ENCODE results near the gene ACP4.
"Not testable (repeated sequence)": the region's sequence is repeated elsewhere in the genome, so short reads cannot be mapped to it uniquely, and the experiment has no call there.

ACP4 gene, protein sequence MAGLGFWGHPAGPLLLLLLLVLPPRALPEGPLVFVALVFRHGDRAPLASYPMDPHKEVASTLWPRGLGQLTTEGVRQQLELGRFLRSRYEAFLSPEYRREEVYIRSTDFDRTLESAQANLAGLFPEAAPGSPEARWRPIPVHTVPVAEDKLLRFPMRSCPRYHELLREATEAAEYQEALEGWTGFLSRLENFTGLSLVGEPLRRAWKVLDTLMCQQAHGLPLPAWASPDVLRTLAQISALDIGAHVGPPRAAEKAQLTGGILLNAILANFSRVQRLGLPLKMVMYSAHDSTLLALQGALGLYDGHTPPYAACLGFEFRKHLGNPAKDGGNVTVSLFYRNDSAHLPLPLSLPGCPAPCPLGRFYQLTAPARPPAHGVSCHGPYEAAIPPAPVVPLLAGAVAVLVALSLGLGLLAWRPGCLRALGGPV

DNA sequence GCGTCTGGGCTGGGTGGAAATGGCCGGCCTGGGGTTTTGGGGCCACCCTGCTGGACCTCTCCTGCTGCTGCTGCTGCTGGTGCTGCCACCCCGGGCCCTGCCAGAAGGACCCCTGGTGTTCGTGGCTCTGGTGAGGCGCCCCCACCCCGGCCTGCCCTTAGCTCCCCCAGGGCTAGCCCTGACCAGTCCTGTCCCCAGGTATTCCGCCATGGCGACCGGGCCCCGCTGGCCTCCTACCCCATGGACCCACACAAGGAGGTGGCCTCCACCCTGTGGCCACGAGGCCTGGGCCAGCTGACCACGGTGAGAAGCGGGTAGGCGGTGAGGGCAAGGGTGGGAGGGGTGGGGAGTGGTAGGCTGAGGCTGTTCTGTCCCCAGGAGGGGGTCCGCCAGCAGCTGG is at the start of gene ACP4:
Gene ACP4 (plus strand): TSS at position 20 of the 400 bp plus-strand sequence. CDS start 0 bp downstream, at position 20.
- DNase-seq (ENCODE audit: low read depth), result no peak

DNA sequence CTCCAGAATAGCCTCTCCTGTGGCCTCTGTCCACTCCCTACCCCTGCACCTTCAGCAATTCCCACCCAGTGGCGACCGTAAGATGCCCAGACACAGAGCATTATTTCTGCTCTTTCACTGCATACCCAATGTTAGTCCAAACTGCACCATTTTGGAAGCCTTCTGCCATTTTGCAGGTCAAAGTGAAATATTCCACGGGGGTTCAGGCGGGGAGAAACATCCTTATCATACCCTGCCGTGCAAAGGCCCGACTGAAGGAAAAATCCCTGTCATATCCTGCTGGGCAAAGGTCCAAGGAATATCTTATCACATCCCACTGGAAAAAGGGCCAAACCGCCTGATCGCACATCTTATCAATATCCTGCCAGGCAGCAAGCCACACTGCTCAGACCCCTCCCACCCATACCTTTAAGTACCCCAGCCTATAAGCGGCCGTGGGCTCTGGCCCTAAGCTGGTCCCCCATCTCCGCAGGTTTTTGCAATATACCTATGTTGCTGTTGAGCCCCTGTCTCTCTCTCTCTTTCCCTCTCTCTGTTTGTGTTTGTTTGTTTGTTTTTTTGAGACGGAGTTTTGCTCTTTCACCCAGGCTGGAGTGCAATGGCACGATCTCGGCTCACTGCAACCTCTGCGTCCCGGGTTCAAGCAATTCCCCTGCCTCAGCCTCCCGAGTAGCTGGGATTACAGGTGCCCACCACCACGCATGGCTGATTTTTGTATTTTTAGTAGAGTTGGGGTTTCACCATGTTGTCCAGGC is 48.9 kb upstream of the ACP4 start:
- DNase-seq (ENCODE audit: low read depth), result no peak

DNA sequence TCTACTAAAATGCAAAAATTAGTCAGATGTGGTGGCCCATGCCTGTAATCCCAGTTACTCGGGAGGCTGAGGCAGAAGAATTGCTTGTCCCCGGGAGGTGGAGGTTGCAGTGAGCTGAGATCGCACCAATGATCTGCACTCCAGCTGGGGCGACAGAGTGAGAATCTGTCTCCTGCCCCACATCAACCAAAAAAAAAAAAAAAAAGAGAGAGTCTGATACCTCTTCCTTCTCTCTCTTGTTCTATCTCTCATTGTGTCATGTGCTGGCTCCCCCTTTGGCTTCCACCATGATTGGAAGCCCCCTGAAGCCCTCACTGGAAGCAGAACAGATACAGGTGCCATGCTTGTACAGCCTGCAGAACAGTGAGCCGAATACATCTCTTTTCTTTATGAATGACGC is 46.7 kb upstream of the ACP4 start:
- no peak for DNase-seq (ENCODE audit: low read depth)

DNA sequence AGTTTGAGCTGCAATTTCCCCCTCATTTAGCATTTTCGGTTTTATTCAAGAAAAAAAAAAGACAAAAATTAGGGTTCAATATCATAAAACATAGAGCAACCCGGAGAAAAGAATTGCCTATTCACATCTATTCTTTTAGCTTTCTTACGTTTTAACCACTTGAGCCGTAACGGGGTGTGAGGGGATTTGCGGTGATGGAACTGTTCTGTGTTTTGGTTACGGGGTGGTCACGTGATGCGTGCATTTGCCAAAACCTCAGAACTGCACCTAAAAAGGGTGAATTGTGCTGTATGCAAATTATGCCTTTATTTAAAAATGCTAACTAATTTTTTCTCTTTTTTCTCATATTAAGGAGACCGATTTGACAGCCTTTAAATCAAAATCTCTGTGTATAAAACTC is 45.0 kb upstream of the ACP4 start:
- DNase-seq (ENCODE audit: low read depth), result no peak

DNA sequence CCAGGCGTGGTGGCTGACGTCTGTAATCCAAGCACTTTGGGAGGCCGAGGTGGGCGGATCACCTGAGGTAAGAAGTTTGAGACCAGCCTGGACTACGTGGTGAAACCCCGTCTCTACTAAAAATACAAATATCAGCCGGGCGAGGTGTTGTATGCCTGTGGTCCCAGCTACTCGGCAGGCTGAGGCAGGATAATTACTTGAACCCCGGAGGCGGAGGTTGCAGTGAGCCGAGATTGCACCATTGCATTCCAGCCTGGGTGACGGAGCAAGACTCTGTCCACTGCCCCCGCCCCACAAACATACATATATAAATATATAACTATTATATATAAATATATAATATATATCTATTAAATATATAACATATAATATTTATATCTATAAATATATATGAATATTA is 43.1 kb upstream of the ACP4 start:
- not testable (repeated sequence) for DNase-seq (ENCODE audit: low read depth)

DNA sequence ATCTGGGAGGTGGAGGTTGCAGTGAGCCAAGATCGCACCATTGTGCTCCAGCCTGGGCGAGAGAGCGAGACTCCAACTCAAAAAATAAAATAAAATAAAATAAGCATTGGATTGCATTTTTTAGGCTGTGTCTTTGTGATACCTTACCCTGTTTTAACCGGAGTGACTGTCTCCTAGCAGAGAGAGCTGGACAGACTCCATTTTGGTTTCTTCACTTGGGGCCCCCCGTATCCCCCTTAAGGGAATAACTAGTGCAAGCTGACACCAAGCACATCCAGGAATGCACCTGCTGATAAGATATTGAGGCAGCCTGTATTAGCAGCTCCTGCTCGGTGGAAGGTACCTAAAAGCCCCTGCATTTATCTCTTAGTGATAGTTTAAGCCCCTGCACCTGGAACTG is 40.7 kb upstream of the ACP4 start:
- DNase-seq (ENCODE audit: low read depth), result no peak

DNA sequence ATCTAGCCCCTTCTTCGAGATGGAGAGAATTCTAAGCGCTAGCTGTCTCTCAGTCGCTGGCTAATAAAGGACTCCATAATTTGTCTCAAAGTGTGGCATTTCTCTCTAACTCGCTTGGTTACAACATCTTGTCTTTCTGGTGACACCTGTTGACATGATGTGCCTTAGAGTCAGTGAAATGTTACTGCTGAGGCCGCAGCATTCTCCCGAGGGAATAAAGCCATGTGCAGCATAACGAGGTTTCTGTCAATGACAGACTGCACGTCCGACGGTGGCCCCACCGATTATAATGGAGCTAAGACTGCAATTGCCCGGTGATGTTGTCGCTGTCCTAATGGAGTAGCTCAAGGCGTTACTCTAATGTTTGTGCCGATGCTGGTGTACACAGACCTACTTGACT is 40.2 kb upstream of the ACP4 start:
- DNase-seq (ENCODE audit: low read depth), result no peak

DNA sequence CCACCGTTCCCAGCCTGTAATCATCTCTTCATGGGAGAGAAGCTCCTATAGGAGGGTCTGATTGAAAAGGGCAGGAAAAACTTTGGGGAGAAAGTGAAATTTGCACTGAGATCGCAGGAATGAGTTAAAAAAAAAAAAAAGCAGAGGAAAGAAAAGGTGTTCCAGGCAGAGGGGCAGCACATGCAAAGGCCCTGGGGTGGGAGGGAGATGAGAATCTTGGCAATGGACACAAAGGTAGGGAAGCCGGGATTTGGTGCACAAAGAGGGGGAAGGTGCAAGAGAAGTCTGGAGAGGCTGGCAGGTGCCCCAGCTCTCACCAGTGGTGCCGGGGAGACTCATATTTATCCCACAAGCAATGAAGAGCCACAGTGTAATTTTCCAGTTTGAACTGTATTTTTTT is 36.3 kb upstream of the ACP4 start:
- DNase-seq (ENCODE audit: low read depth), result no peak

DNA sequence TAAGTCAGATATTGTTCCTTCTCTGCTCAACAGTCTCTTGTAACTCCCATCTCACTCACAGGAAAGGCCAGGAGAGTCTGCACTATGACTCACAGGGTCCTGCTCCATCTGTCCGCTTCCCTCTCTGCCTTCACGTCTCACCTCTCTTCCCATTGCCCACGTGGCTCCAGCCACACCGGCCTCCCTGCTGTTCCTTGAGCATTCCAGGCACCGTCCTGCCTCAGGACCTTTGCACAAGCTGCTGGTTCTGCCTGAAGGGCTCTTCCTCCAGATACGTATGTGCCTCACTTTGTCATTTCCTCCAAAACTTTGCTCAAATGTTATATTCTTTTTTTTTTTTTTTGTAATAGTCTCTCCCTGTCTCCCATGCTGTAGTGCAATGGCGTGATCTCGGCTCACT is 34.0 kb upstream of the ACP4 start:
- DNase-seq (ENCODE audit: low read depth), result not testable (repeated sequence)

DNA sequence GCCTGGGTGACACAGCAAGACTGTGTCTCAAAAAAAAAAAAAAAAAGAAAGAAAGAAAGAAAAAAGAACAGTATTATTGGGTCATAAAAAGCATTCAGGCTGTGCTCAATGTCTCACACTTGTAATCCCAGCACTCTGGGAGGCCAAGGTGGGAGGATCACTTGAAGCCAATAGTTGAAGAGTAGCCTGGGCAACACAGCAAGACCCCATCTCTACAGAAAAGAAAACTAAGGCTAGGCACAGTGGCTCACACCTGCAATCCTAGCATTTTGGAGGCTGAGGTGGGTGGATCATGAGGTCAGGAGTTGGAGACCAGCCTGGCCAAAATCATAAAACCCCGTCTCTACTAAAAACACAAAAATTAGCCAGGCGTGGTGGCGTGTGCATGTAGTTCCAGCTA is 32.6 kb upstream of the ACP4 start:
- not testable (repeated sequence) for DNase-seq (ENCODE audit: low read depth)

DNA sequence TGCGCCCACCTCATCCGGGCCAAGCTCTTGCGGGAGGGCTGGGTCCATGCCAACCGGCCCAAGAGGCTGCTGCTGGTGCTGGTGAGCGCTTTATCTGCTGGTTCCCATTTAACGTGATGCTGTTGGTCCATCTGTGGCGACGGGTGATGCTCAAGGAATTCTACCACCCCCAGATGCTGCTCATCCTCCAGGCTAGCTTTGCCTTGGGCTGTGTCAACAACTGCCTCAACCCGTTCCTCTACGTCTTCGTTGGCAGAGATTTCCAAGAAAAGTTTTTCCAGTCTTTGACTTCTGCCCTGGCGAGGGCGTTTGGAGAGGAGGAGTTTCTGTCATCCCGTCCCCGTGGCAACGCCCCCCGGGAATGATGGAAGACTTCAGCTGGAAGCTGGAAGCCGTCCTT is 31.1 kb upstream of the ACP4 start:
- not testable (repeated sequence) for DNase-seq (ENCODE audit: low read depth)

DNA sequence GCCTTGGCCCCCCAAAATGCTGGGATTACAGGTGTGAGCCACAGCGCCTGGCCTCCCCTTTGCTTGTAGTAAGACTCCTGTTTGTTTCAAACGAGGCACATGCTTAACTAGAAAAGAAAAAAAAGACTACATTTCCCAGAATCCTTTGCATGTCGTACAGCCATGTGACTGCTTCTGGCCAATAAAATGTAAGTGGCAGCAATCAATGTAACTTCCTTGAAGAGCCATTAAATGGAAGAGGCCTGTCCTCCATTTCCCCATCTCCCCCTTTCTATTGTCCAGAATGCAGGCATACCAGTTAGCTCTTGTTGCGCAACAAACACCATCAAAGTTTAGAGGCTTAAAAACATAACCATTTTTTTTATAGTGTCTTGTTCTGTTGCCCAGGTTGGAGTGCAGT is 30.3 kb upstream of the ACP4 start:
- DNase-seq (ENCODE audit: low read depth), result no peak

DNA sequence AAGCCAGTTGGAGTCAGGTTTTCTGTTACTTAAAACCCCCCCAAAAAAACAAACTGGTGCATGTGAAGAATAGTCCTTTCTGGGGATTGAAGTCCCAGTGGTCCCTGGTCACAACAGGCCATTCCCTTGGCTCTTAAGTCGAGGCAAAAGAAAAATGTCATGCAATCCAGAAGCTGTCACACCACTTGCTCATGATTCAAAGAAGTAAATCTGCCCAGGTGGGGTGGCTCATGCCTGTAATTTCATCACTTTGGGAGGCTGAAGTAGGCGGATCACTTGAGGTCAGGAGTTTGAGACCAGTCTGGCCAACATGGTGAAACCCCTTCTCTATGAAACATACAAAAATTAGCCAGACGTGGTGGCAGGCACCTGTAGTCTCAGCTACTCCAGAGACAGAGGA is 28.7 kb upstream of the ACP4 start:
- DNase-seq (ENCODE audit: low read depth), result not testable (repeated sequence)

DNA sequence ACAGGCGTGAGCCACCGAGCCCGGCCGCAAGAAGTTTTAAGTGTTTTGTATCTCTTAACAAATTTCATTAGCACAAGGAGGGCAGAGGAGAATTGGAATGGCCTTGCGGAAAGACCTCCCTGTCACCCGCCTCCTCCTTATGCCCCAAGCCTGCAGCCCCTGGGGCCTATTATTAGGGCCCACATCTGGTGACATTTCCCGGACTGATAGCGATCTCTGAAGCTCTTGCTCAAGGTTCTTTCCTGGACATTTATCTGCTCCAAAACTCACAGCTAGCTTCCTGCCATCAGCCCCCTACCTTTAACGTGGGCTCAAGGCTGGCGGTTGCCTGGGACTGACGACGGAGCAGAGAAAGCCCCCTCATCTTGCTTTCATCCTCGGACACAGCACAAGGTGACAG is 26.7 kb upstream of the ACP4 start:
- not testable (repeated sequence) for DNase-seq (ENCODE audit: low read depth)

DNA sequence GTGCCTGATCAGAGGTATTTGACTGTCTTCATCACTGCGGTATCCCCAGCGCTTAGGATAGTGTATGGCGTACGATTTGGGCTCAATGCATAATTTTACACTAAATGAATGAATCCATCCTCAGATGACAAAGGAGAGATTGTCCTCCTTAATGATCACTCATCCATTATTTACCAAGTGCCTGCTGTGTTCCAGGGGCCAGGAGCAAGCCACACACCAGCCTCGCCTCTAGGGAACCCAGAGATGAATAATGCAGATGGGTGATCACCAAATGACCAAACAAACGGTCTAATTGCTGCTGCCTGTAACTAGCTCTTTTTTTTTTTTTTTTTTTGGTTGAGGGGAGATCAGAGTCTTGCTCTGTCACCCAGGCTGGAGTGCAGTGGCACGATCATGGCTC is 25.8 kb upstream of the ACP4 start:
- DNase-seq (ENCODE audit: low read depth), result no peak

DNA sequence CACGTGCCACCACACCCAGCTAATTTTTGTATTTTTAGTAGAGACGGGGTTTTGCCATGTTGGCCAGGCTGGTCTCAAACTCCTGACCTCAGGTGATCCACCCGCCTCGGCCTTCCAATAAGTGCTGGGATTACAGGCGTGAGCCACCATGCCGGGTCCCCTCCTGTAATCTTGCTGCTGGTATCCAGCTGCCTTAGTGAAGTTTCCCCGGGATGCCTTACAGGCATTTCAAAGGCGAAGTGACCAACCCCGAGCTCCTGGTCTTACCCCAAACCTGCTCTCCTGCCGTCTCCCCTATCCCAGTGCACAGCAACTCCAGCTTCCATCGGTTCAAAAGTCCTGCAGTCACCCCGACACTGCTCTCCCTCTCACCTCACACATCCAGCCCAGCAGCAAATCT is 23.5 kb upstream of the ACP4 start:
- DNase-seq (ENCODE audit: low read depth), result not testable (repeated sequence)

DNA sequence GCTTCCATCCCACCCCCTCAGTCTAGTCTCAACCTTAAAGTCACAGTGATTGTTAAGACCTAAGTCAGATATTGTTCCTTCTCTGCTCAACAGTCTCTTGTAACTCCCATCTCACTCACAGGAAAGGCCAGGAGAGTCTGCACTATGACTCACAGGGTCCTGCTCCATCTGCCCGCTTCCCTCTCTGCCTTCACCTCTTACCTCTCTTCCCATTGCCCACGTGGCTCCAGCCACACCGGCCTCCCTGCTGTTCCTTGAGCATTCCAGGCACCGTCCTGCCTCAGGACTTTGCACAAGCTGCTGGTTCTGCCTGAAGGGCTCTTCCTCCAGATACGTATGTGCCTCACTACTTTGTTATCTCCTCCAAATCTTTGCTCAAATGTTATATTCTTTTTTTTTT is 23.0 kb upstream of the ACP4 start:
- not testable (repeated sequence) for DNase-seq (ENCODE audit: low read depth)

DNA sequence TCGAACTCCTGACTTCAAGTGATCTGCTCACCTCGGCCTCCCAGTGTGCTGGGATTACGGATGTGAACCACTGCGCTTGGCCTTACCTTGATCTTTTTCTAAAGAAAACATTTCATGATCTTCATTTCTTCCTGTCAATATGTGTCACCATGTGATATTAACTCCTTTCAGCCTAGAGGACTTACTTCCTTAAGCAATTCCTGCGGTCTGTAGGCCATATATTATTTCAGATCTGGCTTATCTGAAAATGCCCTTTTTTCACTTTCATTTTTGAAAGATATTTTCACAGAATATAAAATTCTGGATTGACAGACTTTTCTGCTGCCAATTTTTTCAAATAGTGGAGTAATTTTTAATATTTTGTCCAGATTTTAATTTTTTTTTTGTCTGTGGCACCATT is 21.9 kb upstream of the ACP4 start:
- DNase-seq (ENCODE audit: low read depth), result no peak

DNA sequence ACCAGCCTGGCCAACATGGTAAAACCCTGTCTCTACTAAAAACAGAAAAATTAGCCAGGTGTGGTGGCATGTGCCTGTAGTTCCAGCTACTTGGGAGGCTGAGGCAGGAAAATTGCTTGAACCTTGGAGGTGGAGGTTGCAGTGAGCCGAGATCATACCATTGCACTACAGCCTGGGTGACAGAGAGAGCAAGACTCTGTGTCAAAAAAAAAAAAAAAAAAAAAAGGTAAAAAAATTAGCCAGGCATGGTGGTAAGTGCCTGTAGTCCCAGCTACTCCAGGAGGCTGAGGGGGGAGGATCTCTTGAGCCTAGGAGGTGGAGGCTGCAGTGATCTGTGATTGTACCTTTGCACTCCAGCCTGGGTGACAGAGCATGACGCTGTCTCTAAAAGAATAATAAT is 20.1 kb upstream of the ACP4 start, which contains the start of gene GPR32:
Gene GPR32 (plus strand): TSS at position 301 of the 400 bp plus-strand sequence. CDS start 137 bp downstream, outside the sequence.
- not testable (repeated sequence) for DNase-seq (ENCODE audit: low read depth)

DNA sequence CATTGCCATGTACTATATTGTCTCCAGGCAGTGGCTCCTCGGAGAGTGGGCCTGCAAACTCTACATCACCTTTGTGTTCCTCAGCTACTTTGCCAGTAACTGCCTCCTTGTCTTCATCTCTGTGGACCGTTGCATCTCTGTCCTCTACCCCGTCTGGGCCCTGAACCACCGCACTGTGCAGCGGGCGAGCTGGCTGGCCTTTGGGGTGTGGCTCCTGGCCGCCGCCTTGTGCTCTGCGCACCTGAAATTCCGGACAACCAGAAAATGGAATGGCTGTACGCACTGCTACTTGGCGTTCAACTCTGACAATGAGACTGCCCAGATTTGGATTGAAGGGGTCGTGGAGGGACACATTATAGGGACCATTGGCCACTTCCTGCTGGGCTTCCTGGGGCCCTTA is 19.3 kb upstream of the ACP4 start:
- no peak for DNase-seq (ENCODE audit: low read depth)

DNA sequence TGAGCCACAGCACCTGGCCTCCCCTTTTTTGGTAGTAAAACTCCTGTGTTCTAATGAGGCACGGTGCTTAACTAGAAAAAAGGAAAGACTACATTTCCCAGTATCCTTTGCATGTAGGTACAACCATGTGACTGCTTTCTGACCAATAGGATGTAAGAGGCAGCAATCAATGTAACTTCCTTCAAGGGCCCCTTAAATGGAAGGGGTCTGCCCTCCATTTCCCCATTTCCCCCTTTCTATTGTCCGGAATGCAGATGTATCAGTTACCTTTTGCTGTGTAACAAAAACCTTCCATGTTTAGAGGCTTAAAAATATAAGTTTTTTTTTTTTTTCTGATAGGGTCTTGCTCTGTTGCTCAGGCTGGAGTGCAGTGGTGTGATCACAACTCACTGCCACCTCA is 17.7 kb upstream of the ACP4 start:
- no peak for DNase-seq (ENCODE audit: low read depth)

DNA sequence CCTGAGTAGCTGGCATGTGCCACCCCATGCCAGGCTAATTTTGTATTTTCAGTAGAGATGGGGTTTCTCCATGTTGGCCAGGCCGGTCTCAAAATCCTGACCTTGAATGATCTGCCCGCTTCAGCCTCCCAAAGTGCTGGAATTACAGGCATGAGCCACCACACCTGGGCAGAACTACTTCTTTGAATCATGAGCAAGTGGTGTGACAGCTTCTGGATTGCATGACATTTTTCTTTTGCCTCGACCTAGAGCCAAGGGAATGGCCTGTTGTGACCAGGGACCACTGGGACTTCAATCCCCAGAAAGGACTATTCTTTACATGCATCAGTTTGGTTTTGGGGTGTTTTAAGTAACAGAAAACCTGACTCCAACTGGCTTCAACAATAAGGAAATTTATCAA is 17.3 kb upstream of the ACP4 start:
- not testable (repeated sequence) for DNase-seq (ENCODE audit: low read depth)

DNA sequence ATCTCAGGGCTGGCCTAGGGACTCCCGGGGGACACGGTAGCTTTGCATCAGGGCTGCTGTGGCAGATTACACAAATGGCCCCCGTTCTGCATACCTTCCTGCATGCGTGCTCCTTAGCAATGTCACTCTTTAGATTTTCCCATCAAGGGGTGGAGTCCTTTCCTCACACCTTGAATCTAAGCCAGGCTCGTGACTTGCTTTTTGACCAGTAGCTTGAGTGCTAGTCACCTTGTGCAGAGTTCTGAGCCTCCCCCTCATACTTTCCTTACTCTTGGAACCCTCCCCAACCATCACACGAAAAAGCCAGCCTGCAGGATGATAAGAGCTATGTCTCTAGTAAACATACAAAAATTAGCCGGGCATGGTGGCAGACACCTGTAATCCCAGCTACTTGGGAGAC is 16.8 kb upstream of the ACP4 start:
- DNase-seq (ENCODE audit: low read depth), result not testable (repeated sequence)

Data from stimulated activated CD8-positive, alpha-beta memory T cell treated with anti-CD3 and anti-CD28 coated beads, Interleukin-15, amount 100 ng/mL, for 24 hours (primary cell).